Stimulated activated CD8-positive, alpha-beta memory T cell treated with anti-CD3 and anti-CD28 coated beads, Interleukin-4, amount 100 ng/mL, for 48 hours (primary cell): ENCODE data around the gene AMY1B.
A peak's percentile ranks its signal among the peaks of the same experiment; 100 is the strongest.
"Not testable (repeated sequence)": the region's sequence is repeated elsewhere in the genome, so short reads cannot be mapped to it uniquely, and the experiment has no call there.

Source experiments
- DNase-seq: peaks from one replicate; pipeline ENCODE4 v3.0.0-alpha.2; 2020

Gene AMY1B

DNA sequence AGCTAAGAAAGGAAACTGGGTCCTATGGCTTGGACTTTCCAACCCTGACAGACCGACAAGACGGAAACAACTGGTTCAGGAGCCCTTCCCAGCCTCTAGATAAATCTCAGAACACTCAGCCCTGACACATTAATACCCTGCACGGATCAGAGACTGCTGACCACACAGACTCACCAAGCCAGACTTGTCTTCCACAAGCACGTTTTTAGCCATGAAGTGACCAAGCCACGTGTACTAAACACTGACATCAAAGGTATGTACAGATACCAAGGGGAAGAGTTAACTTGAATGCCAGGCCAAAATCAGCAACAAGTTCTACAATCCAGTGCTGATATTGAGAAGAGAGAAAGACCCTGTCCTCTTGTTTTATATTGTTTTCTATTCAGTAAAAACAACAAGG lies at the start of gene AMY1B:
TSS of gene AMY1B (minus strand) at position 101 of the 400 bp plus-strand sequence. CDS start 571 bp downstream, outside the sequence.
- DNase-seq, result not testable (repeated sequence)

- DNase-seq, result not testable (repeated sequence)
These were observed 49.0 kb upstream of the AMY1B start for GRCh38 chr1:103745040-103745439.

GRCh38 chr1:103744449-103744848 lies 48.4 kb upstream of the AMY1B start:
- DNase-seq, result not testable (repeated sequence)

GRCh38 chr1:103738031-103738430 lies 42.0 kb upstream of the AMY1B start:
- not testable (repeated sequence) for DNase-seq

GRCh38 chr1:103735334-103735733 lies 39.3 kb upstream of the AMY1B start:
- DNase-seq, result not testable (repeated sequence)

DNA sequence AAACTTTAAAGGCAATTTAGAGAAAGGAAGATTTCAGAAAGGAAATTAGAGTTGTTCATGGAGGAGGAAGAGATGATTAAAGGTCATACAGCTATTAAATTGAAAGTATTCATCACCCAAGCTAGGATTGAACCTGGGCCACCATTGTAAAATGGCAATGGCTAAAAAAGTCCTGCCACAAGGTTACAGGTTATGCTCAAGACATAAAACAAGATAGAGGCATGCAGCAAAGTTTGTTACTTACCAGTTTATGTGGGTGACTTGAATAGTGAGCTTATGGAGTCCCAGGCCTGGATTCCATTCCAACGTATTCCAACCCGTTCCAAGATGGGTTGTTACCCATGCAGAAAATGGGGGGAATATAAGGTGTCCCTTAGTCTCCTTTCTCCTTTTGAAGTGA lies 25.5 kb upstream of the AMY1B start:
- DNase-seq, result not testable (repeated sequence)

DNA sequence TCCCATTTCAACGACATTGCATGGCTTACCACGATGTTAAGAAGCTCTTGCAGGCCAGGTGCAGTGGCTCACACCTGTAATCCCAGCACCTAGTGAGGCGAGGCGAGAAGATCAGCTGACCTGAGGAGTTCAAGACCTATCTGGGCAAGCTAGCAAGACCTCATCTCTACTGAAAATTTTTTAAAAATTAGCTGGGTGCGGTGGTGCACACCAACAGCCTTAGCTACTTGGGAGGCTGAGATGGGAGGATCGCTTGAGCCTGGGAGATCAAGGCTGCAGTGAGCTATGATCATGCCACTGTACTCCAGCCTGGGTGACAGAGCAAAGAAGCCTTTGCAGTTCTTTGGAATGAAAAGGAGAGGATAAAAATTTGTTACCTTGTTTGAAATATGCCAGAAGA lies 21.4 kb upstream of the AMY1B start:
- peak; percentile 15 for DNase-seq

DNA sequence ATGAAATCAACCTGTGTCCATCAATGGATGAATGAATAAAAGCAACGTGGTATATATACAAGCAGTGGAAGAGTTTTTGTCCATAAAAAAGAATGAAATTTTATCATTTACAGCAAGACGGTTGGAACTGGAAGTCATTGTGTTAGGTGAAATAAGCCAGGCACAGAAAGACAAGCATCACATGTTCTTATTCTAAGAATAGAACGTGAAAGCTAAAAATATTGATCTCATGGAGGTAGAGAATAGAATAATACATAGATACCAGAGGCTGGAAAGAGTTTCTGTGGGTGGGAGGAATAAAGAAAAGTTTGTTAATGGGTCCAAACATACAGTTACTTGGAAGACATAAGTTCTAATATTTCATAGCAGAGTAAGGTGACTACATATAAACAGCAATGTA lies 14.4 kb upstream of the AMY1B start:
- not testable (repeated sequence) for DNase-seq

GRCh38 chr1:103707670-103708069 lies 11.7 kb upstream of the AMY1B start:
- DNase-seq, result not testable (repeated sequence)

- DNase-seq, result not testable (repeated sequence)
These were observed 5.2 kb upstream of the AMY1B start for GRCh38 chr1:103701256-103701655.

- not testable (repeated sequence) for DNase-seq
These were observed 4.7 kb upstream of the AMY1B start for GRCh38 chr1:103700669-103701068.

DNA sequence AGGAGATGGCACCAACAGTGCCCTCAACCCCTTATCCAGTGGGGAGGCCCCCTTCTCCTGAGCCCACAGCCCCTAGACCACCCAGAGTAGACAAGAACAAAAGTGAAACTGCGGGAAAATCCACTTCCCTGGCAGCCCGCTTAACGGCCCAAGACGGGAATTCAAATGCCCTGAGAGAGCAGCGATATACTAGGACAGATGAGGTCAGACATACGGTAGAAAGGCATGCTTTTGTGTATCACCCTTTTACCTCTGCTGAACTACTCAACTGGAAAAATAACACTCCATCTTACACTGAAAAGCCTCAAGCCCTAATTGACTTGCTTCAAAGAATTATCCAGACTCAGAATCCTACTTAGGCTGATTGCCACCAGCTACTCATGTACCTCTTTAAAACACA lies 1.4 kb upstream of the AMY1B start:
- not testable (repeated sequence) for DNase-seq

GRCh38 chr1:103676335-103676734 lies 19.7 kb downstream of the AMY1B start:
- DNase-seq, result not testable (repeated sequence)

DNA sequence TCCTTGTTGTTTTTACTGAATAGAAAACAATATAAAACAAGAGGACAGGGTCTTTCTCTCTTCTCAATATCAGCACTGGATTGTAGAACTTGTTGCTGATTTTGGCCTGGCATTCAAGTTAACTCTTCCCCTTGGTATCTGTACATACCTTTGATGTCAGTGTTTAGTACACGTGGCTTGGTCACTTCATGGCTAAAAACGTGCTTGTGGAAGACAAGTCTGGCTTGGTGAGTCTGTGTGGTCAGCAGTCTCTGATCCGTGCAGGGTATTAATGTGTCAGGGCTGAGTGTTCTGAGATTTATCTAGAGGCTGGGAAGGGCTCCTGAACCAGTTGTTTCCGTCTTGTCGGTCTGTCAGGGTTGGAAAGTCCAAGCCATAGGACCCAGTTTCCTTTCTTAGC lies 40.5 kb downstream of the AMY1B start, which contains the start of gene AMY1A:
TSS of gene AMY1A (plus strand) at position 301 of the 400 bp plus-strand sequence. CDS start 571 bp downstream, outside the sequence.
- not testable (repeated sequence) for DNase-seq

DNA sequence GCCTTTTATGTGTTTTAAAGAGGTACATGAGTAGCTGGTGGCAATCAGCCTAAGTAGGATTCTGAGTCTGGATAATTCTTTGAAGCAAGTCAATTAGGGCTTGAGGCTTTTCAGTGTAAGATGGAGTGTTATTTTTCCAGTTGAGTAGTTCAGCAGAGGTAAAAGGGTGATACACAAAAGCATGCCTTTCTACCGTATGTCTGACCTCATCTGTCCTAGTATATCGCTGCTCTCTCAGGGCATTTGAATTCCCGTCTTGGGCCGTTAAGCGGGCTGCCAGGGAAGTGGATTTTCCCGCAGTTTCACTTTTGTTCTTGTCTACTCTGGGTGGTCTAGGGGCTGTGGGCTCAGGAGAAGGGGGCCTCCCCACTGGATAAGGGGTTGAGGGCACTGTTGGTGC lies 41.9 kb downstream of the AMY1B start:
- DNase-seq, result not testable (repeated sequence)

- not testable (repeated sequence) for DNase-seq
These were observed 45.1 kb downstream of the AMY1B start for GRCh38 chr1:103650889-103651288.

GRCh38 chr1:103650305-103650704 lies 45.7 kb downstream of the AMY1B start:
- not testable (repeated sequence) for DNase-seq

- DNase-seq, result not testable (repeated sequence)
These were observed 52.1 kb downstream of the AMY1B start for GRCh38 chr1:103643908-103644307.

- not testable (repeated sequence) for DNase-seq
These were observed 54.8 kb downstream of the AMY1B start for GRCh38 chr1:103641194-103641593.
